HUDEP-2 (cell line): ENCODE data around the gene UBE2G1.
A peak's percentile ranks its signal among the peaks of the same experiment; 100 is the strongest.
"Not testable (repeated sequence)": the region's sequence is repeated elsewhere in the genome, so short reads cannot be mapped to it uniquely, and the experiment has no call there.

Experiments
- DNase-seq, 76 experiments: peaks; one replicate each; lab custom pipeline; 2025; ENCODE audit not compliant: unreplicated experiment in 76 of 76; lab: John Stamatoyannopoulos, UW

The UBE2G1 gene, protein sequence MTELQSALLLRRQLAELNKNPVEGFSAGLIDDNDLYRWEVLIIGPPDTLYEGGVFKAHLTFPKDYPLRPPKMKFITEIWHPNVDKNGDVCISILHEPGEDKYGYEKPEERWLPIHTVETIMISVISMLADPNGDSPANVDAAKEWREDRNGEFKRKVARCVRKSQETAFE

DNA sequence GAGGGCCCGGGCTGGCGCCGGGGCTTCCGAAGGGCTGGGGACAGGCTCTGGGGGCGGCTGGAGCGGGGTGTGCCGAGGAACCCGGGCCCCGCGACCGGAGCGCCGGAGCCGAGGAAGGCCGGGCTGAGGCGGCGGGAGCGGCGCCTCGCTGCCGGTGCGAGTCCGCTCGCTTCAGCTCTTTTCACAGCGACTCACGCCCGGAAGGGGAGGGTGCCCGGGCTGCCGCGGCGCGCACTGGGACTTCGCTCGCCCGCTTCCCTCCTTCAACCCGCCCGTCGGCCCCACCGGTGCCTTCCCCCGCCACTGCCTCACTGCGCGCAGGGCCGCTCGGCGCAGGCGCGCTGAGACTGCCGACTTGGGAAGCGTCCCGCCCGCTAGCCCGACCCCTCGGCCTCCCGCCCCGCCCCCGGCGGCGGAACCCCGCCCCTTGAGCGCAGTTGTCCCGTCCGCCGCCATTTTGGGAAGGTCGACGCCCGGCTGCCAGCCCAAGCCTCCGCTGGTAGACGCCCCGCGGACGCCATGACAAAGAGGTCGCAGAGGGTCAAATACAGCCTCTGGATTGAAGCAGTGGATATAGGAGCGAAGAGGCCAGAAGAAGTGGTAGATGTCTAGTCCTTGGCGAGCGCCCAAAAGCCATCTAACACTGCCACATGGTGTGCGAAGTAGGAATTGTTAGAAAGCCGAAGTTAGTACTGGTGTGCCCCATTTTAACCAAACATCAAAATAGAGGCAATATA, at the start of gene UBE2G1:
Gene UBE2G1 (minus strand): TSS at position 349 of the 737 bp plus-strand sequence. CDS start 359 bp downstream, outside the sequence.
- peak; percentile 23 to 99 (median 96) for DNase-seq

DNA sequence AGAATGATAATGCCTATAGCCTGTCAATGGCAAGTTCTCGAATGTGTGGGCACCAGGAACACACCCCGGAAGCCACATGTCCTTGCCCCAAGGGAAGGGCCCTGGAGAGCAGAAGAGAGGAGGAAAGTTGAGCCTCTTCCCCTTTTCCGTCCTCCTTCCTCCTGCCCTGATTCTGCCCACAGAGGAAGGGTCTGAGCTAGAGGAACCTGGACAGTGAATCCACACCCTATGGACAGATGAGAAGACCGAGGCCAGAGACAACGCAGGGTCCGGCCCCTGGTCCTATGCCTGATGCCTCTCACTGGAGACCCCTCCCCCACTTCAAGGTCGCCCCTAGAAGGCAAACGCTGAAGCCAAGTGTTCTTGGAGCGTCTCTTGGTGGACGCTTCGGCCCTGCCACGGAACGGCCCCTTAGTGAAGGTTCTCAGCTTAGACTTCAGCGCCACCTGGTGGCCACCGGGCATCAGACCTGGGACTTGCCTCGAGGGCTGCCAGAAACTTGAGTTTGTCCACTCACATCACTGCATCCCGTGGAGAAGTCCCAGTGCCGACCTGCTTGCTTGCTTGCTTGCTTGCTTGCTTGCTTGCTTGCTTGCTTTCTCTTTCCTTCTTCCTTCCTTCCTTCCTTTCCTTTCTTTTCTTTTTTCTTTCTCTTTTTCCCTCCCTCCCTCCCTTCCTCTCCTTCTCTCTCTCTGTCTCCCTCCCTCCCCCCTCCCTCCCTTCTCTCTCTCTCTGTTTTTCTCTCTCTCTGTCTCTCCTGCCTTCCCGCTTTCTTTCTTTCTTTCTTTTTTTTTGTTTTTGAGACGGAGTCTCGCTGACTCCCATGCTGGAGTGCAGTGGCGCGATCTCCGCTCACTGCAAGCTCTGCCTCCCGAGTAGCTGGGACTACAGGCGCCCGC, 46.7 kb upstream of the UBE2G1 start:
- peak in 71 of 76 experiments; percentile 9 to 86 (median 69) for DNase-seq

DNA sequence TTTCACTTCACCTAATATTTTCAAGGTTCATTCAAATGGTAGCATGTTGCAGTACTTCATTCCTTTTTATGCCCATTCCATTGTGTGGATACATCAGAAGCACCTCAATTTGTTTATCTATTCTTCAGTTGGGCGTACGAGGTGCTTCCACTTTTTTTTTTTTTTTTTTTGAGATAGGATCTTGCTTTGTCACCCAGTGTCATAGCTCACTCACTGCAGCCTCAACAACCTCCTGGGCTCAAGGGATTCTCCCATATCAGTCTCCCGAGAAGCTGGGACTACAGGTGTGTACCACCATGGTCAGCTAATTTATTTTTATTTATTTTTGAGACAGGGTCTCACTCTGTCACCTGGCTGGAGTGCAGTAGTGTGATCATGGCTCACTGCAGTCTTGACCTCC, 44.7 kb upstream of the UBE2G1 start:
- DNase-seq, result peak in 10 of 76 experiments; percentile 2 to 37 (median 7)

DNA sequence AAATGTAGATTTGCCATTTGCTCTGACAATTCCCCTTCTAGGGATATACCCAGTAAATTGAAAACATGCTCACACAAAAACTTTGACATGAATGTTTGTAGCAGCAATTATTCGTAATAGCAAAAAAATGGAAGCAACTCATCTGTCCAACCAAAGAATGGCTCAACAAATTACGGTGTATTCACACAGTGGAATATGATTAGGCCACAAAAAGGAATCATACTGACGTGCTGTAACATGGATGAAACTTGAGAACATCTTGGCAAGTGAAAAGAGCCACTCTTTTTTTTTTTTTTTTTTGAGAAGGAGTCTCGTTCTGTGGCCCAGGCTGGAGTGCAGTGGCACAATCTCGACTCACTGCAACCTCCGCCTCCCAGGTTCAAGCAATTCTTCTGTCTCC, 43.2 kb upstream of the UBE2G1 start:
- DNase-seq, result no peak

DNA sequence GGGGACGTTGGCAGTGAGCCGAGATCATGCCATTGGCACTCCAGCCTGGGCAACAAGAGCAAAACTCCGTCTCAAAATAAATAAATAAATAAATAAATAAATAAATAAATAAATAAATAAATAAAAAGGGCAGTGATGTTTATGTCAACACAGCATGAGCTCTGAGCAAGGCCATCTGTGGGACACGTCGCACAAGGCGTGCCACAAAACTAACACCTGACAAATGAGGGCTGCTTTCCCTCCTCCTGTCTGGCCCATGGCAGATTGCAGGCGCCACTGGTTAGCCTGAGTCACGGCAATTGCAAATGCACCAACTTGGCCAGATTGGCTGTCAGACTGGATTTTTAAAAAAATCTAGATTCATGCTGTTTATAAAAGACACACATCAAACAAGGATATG, 41.4 kb upstream of the UBE2G1 start:
- no peak for DNase-seq

DNA sequence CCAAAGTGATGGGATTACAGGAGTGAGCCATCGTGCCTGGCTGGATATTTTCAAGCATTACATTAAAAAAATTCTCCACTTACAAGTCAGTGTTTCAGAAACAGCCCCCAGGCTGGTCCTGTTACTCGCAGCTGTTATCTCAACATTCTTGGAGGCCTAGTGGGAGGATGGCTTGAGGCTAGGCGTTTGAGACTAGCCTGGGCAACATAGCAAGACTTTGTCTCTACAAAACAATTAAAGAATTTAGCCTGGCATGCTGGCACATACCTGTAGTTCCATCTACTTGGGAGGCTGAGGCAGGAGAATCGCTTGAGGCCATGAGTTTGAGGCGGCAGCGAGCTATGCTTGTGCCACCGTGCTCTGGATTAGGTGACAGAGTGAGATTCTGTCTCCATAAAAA, 40.7 kb upstream of the UBE2G1 start:
- DNase-seq, result no peak

DNA sequence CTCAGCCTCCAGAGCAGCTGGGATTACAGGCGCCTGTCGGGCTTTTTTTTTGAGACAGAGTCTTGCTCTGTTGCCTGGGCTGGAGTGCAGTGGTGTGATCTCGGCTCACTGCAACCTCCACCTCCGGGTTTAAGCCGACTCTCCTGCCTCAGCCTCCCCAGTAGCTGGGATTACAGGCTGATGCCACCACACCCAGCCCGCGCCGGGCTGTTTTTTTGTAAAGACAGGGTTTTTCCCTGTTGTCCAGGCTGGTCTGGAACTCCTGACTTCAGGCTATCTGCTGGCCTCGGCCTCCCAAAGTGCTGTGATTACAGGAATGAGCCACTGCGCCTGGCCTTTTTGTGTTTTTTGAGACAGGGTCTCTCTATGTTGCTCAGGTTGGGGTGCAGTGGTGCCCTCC, 39.9 kb upstream of the UBE2G1 start:
- no peak for DNase-seq

DNA sequence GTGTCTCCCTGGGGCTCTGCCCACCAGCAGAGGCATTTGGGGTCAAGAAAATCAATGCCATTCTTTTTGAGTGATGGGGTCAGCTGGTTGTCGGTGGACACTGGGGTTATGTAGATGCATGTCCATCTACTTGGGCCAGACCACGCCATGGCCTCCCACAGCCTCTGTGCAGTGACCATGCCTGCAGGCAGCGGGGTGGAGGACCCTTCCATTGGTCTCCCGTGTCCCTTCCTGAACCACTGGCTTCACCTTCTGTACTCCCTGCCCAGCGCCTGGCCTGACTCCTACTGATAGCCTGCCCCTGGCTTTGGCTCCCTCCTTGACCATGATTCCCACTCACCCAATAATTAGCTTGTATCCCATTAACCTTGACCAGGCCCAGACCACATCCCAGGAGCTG, 39.2 kb upstream of the UBE2G1 start:
- DNase-seq, result no peak

DNA sequence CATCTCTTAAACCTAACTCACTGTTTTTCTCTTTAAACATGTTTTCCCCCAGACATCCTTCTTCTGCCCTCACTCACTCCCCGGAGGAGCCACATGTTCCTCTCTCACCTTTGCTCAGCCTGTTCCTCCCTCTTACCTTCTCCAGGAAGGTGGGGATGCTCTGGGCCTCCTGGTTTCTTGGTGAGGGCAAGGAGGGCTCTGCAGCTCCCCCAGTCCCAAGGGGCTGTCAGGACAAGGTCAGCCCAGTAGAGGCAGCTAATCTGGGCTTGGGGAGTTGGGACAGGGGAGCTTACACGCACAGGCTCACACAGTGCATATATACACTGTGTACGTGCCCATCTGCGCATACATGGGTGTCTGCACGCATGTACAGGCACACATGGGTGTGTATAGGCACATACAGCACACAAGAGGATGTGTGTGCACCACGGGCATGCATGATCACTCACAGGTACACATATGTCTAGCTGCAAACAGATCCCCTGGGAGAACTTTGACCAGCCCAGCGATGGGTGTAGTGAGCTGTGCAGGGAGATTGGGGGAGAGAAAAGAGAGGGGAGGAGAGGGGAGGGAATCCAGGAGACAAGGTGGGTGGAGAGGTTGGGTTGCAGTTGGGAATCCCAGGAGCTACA, 38.7 kb upstream of the UBE2G1 start:
- DNase-seq, result no peak

DNA sequence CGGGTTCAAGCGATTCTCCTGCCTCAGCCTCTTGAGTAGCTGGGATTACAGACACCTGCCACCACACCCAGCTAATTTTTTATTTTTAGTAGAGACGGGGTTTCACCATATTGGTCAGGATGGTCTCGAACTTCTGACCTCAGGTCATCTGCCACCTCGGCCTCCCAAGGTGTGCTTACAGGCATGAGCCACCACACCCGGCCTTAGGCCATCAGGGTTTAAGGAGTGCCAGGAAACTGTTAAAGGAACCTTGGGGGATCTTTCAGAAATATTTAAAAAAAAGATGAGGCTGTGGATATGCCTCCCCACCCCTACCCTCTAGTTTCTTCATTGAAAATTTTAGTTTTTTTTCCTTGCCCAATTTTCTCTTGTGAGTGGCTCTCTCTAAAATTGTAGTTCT, 31.4 kb upstream of the UBE2G1 start:
- no peak for DNase-seq

DNA sequence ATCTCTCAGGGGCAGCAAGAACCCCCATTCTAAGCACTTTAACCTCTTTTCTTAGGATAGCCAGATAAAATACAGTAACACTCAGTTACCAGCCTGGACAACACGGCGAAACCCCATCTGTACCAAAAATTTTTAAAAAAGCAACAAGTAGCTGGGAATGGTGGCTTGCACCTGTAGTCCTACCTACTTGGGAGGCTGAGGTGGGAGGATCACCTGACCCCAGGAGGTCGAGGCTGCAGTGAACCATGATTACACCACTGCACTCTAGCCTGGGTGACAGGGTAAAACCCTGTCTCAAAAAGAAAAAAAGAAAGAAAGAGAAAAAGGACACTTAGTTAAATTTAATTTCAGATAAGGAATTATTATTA, 28.6 kb upstream of the UBE2G1 start:
- DNase-seq, result no peak

DNA sequence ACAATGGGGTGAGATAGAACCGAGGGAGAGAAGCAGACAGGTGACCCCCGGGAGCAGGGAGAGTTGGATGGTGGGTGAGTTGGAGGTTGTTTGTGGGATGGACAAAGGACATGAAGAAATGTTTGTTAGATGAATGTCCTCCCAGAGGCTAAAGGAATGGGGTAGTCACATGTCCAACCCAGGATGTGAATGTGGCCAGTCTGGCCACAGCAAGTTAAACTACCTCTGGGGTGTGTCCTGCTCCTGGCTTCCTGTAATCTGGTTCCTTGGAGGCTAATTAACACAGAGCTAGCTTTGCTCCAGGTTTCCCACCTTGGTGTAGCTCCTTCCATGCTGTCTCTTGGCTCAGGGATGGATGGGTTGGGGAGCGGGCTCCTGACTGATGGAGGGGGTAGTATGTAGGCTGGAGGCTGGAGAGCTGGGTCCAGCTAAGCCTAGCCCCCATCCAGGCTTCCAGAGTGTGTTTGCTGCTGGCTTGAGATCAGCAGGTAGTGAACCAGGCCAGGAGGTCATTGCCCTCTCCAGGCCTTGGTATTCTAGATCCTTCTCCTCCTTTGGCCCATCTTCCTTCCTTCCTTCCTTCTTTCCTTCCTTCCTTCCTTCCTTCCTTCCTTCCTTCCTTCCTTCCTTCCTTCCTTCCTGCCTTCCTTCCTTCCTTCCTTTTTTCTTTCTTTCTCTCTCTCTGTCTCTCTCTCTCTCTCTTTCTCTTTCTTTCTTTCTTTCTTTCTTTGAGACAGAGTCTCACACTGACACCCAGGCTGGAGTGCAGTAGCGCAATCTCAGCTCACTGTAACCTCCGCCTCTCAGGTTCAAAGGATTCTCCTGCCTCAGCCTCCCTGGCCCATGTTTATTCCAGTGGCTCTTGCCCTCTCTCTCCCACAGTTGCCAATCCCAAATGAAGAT, 28.0 kb upstream of the UBE2G1 start:
- no peak for DNase-seq

DNA sequence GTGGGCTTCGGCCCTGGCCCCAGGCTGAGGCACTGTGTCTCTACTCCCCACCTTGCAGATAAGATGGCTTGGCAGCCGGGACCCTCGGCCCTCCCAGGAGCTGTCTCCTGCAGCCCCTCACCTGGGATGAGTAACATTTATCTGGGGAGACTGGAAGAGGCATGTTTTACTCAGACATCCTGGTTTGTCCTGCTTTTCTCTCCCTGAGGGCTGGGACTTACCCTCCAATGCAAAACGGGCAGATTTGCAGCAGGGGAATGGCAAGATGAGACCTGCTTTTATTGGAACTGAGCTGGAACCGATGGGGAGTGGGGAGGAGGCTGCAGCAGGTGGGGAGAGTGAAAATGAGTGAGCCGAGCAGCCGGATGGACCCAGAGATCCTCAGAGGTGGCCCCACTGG, 27.3 kb upstream of the UBE2G1 start:
- no peak for DNase-seq

DNA sequence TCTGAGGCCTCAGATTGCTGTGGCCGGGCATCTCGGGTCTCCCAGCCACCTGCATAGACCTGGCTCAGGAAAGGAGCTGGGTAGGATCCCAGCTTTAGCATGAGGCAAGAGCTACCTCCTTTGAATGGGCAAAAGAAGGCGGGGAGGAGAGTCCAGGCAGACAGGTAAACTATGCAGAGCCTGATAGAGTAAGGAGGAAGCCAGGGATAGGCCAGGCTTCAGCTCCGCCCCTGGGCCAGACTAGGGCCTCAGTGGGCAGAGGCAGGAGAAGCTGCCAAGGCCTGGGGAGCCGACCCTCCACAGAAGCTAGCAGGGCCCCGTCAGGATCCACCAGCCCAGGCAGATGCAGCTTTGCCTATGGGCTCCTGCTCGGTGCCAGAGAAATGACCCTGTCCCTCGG, 22.6 kb upstream of the UBE2G1 start:
- DNase-seq, result no peak

DNA sequence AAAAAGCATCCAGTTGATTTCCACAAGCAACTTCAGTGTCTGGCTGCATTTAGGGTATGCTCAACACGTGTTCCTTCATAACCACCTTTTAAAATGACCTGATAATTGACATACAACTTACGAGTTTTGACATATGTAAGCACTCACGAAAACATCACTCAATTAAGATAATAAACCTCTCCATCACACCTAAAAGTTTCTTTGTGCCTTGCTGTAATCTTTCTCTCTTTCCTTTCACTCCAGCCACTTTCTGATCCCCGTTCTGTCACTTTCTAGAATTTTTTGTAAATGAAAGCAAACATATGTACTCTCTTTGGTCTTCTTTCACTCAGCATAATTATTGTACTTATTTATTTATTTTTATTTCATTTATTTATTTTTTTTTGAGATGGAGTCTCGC, 20.7 kb upstream of the UBE2G1 start:
- DNase-seq, result no peak

DNA sequence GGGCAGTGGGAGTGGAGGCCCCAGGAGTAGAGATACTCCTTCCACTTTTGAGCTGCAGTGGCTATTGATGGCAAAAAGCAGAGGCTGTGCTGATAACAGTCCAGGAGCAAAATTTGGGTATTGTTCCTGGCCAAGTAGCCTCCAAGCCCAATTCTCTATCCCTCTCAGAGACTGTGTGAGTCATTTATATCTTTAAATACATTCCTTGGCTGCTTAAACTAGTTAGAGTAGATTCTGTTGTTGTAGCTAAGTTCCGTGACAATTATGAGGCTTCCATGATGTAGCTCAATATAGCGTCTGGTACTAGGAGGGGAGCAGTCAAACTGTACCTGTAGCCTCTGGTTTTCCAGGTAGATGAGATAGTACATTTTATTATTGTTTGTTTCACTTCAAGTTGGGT, 19.9 kb upstream of the UBE2G1 start:
- no peak for DNase-seq

DNA sequence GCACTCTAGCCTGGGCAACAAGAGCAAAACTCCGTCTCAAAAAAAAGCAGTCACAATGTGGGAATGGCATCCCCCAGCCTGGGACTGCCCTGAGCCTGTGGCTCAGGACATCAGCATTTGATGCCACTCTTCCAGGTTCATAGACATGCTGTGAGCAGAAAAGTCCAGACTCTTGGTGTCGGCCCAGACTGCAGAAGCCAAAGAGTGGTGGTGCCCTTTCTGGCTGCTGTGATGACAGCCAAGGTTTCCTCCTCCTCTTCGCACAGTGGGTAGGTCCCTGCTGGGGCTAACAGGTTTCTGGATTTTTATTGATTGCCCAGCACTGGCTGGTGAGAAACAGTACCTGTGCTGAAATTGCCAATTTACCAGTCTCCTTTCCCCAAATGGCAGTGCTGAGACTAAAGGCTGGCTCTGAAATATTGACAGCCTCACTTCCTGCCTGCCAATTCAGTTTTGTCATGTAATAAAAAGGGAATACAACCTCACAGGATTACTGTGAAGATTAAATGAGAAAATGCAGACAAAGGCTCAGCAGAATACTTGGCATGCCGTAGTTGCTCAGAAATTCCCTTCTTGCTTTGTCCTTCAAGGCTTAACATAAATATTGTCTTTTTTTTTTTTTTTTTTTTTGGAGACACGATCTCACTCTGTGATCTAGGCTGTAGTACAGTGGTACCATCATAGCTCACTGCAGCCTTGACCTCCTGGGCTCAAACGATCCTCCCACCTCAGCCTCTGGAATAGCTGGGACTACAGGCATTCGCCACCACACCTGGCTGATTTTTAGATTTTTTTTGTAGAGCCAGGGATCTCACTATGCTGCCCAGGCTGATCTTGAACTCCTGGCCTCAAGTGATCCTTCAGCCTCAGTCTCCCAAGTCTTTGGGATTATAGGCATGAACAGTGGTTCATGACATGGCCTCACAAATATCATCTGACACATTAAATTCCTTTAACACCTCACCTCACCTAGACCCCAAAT, 15.5 kb upstream of the UBE2G1 start:
- DNase-seq, result no peak

DNA sequence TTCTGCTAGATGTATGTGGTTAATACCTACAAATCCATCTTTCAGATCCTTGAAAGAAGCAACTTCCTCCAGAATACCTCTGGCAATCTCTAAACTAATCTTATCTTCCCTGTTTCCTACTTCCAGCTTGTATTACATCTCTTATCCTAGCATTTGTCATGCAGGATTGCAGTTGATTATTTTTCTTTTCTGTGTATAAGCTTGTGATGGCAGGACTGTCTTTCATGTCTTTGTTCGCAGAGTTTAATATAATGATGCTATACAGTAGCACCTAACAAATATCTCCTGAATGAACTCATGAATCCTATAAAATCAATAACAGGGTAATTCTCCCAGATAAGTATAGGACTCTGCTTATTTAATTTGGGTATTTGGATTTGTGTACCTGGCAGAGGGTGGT, 12.2 kb upstream of the UBE2G1 start:
- DNase-seq, result no peak

DNA sequence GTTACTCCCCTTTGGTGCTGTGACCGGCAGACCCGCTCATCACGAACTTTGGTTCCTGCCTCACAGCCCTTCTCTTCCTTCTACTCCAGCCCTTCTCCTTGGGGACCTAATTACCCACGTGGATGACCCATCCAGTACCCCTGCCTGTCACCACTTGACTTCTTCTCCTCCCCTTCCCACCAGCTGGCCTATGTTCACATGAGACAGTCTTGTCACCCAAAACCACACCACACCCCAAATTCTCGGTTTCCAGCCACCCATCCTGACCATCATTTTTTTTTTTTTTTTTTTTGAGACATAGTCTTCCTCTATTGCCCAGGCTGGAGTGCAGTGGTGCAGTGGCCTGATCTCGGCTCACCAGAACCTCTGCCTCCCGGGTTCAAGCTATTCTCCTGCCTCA, 10.8 kb upstream of the UBE2G1 start:
- not testable (repeated sequence) for DNase-seq
